Activated T-cell treated with anti-CD3 and anti-CD28 coated beads for 4 hours (primary cell): ENCODE results near the gene RPS6KA2.
A peak's percentile ranks its signal among the peaks of the same experiment; 100 is the strongest.

Source experiments
- DNase-seq: peaks from one replicate; pipeline ENCODE4 v3.0.0-alpha.2; 2020

Gene RPS6KA2

DNA sequence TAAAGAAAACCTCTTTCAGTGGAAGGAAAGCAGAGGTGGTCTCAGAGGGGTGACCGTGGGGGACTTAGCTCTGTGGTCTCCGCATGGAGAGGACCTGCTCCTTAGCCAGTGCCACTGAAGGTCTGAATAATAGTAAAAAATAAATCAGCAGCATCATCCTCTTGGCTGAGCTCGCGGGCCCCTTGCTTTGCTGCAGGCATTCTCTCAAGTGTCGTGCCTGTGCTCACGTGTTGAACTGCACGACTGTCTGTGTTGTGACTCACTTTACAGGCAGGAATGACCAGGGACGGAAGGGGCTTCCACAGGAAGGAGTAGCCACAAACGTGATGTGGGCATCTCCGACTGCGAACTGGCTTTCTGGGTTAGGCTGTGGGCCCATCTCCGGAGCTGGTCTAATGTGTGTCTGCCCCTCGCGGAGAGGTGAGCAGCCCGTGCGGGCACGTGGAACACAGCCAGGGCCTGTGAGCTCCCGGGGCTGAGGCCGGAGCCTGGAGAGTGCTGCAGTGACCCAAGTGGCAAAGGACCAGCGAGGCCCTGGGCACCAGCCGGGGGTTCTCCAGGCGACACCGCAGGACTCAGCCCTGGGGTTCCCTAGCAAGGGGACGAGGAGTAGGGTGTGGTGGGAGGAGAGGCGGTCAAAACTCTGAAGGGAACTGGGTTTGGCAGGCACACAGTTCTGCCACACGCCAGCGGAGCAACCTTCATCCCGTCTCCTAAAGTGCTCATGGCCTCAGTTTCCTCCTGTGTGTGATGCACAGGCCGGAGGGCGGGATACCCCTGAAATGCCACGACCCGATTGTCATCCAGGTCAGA lies 129.8 kb downstream of the RPS6KA2 start:
- no peak for DNase-seq

DNA sequence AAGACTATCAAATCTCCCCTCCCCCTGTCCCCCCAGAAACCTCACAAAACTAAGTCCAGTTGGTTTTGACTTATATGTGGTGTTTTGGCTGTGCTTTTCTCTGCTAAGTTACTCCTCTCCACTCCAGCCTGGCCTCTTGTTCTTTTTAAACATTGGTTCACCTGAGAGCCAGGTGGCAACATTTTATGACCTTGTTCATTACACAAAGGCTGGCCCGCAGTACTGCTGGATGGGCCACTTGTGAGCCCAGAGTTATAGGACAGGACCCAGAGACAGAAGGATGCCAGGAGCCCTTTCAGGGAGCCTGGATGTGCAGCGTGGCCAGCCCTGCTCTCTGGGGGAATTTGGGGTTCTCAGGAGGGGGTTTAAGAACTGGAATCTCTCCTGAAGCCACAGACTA lies 130.6 kb downstream of the RPS6KA2 start:
- no peak for DNase-seq

DNA sequence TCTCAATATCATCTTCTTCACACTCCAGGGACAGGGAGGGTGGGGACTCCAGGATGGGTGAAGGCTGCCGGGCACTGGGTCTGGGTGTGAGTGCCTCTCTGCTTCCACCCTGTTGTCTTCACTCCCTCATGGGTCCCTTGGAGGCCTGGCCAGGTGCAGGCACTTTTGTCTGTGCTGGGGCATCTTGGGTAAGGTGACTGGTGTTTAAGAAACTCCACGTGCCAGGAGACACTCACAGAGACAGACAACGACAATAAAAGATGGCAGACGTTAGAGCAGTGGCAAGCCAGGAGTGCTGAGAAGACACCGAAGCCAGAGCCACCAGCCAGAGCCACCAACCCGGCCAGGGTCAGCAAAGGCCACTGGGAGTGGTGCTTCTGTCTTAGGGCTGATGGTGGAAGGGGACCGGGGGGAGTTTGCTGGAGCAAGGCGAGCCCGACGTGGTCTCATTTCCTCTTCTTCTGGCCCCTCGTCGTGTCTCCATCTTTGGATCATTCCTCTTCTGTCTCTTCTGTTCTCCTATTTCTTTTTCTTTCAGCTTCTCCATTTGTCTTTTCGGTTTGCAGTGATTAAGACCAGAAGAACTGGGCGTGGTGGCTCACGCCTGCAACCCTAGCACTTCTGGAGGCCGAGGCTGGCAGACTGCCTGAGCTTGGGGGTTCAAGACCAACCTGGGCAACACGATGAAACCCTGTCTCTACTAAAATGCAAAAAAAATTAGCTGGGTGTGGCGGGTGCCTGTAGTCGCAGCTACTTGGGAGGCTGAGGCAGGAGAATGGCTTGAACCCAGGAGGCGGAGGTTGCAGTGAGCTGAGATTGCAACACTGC lies 131.3 kb downstream of the RPS6KA2 start:
- DNase-seq, result no peak

DNA sequence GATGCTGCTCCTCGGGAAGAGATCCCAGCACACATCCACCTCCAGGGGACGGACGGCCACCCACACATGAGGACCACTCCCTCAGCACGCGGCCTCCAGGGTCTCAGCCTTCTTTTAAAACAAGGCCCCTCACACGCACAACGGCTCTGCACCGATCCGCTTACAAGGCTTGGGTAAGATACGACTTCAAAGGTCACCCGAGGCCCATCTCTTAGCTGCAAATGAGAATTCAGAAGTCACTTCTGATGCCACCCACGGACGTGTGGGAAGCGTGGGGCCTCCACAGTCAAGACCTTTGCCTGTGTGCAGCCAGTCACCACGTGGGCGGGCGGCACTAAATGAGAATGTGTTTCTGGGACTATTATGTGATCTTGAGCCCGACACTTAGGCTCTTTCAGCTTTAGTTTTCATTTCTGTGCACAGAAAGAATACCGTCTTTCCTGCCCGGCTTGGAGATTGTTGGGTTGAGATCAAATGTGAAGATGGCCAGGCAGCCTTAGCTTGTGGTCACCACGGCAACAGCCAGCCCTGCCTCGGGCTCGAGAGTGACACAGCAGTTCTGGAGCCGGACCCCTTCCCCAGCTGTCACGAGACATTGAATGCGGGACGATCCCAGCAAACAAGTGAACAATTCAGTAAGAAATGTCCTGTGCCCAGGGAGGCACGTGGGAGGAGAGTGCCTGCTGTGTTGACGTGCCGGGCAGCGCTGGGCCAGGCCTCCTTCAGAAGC lies 132.1 kb downstream of the RPS6KA2 start:
- peak; percentile 34 for DNase-seq

DNA sequence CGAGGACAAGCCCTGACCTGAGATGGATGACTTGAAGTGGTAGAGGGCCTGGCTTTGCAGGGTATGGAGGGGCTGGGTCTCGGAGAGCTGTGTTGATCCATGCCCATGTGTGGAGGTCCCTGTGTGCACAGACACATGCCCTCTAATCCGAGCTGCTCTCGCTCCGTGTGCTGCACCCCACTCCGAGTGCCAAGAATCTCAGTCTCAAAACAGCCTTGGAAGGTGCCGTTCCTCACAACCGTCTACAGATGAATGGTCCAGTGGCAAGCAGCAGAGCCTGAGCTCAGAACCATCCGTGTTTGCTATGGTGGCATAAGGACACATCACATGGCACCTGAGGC lies 133.0 kb downstream of the RPS6KA2 start:
- DNase-seq, result no peak

DNA sequence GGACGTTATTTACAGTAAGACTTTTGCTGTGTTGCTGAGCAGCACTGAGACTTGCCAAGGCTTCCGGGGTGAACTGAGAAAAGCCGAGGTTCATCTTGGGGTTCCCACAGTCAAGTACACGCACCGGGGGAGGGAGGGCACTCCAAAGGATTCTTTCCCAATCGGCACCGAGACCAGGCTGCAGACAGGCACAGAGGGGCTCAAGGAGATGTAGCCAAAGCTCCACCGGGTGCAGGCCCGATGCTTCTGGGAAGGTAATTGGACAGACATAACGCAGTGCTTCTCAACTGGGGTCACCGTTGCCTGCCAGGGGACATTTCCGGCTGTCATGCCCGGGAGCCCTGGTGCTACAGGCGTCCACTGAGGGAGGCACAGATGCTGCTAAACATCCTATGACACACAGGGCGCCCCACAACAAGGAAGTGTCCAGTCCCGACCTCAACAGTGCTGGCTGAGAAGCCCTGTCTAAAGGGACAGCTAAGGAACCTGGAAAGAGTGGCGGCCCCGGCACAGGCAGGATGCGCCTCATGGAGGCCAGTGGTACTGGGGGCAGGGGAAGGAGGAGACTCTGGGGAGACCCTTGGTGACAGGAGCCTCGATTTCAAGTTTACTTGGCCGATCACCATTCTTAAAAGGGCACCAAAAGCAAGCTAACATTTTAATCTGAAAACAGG lies 133.5 kb downstream of the RPS6KA2 start:
- DNase-seq, result no peak

DNA sequence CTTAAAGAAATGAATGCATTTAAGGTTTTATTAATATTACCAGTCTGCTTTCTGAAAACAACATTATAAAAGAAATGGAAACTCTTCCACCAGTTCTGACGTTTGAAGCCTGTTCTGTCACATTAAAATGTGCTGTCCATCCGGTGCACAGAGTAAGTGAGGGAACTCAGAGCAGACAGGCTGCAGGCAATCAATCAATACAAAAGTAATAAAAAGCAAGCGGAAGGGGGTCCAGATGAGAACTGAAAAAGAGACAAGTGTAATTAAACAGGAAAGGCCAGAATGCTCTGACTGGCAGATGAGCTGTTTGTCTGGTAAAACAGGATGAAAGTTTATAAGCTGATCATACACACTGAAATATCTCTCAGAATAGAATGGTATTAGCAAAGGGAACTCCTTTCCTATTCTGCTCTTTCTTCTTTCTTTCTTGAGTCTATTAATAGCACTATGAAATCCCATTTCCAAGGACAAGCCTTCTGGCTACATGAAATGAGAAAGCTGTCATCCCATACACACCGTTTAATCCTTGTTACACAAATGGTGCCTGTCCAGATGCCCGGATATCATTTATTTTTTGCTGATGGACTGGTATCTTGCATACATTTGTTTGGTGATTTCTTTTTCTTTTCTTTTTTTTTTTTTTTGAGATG lies 134.8 kb downstream of the RPS6KA2 start:
- DNase-seq, result no peak

DNA sequence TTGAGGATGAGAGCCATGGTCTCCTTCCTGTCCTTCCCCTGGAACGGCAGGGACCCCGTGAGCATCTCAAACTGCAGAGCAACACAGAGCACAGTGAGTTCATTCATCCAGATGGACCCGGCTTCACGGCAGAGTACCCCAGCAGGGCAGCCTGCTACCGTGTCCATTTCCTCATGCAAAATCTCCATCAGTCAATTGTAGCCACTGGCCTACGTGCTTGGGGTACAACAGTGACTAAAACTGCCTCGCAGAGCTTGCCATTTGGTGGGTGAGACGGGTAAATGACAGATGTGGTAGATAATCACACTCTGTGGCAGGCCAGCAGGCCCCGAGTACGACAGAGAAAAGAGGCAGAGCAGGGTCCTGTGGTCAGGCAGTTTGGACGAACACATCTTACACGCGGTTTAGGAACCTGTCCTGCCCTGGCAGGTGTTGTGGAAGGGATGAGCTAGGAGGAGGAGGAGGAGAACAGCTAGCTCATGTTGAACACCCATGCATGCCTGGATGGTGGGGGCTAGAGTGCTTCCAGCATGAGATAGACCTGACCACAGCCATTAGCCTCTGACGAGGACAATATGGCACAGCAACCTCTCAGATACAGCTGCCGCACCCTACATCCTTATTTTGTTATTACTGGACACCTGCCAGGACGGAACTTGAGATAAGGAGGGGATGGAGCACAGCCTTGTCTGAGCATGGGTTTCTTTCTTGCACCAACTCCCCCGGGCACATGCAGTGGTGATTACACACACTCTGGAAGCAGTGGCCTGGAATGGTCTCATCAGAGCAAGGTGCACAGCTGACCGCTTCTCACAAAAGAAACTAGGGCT lies 136.2 kb downstream of the RPS6KA2 start:
- no peak for DNase-seq

DNA sequence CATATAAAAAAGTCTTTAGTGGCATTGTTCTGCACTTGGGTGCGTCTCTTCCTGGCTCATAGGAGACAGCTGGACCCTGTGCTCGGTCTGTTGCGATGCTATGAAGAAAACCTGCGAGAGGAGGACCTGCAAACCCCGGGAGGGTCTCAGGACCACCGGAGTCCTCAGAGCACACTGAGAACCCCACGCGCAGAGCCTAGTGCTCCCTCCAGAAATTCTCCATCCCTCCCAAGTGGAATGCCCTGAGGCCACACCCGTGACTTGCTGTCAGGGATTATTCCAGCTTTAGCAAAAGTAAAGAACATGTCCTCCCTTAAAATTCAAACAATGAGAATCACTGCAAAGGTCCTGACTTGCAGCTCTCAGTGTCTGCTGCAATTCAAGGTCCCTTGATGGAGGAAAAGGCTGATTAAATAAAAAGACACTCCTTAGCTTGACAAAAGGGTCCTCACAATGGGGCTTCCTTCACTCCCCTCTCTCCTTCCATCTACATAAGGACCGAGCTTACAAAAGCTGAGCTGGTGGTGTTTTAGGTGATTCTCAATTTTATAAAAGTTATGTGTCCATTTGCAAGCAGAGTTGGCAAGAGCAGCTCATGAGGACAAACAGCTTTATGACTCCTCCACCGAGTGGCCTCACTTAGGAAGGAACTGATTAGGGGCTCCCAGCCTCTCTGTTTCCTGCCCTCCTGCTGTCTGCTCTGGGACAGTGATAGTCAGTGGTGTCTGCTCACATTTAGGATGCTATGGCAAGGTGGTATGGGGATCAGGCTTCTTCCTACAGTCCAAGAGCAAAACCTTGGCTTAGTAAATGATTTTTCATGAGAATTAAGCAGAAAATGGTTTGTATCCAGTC lies 137.5 kb downstream of the RPS6KA2 start:
- DNase-seq, result no peak

DNA sequence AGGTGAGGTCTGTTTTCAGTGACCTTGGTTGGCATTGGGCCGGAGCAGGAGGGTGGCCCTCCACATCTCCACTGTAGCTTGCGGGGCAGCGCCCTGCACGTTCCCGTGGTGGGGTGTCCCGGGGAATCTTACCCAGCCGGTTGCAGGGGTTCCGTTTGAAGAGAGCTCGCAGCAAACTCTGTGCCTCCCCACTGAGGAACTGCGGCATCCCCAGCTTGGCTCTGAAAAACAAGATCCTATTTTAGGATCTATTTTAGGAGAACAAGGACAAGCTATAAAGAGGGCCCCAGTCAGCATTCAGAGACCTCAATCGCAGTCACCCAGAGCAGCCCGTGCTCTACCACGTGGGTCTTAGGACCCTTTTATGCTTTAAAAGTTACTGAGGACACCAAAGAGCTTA lies 138.3 kb downstream of the RPS6KA2 start:
- DNase-seq, result no peak

DNA sequence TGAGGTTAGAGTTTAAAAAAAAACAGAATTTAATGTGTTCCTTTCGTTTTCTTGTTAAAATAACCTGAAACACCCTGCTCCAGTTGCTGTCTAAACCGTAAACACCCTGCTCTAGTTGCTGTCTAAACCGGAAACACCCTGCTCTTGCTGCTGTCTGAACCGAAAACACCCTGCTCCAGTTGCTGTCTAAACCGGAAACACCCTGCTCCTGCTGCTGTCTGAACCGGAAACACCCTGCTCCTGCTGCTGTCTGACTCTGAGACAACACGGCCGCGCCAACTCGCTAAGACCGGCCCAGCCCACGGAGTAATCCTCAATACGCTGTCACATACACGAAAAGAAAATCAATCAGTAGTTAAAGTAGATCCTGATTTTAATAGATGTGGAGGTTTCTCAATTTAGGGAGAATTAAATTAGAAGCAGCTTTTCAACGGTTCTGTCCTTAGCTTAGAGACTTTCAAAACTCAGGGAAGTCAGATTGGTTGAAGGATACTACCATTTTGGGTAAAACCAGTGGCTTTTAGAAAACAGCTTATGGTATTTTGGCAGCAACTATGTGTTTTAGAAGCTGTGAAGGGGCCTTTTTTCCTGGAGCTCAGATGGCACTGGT lies 138.9 kb downstream of the RPS6KA2 start:
- peak; percentile 63 for DNase-seq

DNA sequence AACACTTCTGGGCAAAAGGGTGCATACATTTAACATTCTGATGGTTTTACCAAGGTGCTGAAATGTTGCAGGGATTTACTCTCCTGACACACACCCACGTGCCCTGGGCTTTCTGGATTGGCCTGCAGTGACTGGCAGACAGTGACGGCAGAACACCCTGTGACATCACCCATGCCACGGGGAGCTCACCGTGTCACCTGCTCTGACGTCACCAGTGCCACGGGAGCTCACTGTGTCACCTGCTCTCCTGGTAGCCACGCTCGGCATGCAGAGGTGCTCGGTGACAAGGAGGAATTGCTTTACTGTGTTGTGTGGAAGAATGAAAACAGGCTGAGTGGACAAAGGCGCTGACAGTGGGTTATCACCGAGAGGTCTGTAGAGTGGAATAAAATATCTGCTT lies 139.9 kb downstream of the RPS6KA2 start:
- no peak for DNase-seq

DNA sequence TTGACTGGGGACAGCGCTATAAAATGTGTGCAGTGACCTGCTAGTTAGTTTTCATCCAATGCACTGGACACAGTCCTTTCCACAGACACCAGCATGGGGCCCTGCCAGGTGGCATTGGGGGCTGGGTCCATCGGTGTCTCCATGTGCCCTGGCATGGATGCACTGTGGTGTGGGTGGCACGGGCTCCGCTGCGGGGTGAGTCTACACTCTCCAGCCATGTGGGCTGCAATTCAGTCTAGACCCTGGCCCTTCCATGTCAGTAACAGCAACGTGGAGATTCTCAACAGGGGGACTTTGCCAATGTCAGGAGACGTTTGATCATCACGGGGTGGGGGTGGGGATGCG lies 140.5 kb downstream of the RPS6KA2 start:
- DNase-seq, result no peak

DNA sequence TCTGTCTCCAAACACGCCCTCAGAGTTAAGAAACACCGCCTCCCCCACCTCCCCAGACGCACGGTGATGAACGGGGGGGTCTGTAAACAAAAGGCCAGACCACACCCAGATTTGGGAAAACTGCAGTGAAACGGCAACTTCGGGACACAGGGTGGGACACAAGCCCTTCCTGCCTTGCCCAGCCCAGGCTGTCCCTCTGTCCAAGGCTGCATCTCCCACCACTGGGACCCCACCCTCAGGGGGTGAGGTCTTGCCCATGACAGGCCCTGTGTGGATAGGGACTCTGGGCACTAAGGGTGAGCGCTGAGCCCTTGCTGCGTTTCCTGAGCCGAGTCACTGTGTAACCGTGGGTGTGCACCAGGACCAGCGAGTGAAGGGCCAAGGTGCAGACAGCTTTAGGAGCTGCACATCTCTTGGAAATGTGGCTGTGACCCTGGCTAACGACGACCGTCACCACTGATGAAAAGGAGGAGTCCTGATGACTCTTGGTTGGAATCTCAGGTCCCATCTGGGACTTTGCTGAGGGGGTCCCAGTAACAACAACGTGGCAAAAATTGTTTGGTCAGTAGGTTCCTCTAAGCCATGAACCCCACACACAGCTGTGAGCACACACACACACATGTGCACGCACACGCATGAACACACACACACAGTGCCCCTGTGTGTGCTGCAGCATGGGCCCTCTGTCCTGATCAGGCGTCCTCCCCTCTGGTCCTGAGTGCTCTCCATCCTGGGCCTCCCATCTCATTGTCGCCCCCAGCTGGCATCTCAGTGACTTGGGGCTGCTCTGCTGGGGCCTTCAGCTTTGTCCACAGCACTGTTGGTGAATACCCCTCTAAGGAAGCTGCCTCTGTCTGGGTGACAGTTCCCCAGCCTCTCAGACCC lies 141.2 kb downstream of the RPS6KA2 start:
- no peak for DNase-seq

DNA sequence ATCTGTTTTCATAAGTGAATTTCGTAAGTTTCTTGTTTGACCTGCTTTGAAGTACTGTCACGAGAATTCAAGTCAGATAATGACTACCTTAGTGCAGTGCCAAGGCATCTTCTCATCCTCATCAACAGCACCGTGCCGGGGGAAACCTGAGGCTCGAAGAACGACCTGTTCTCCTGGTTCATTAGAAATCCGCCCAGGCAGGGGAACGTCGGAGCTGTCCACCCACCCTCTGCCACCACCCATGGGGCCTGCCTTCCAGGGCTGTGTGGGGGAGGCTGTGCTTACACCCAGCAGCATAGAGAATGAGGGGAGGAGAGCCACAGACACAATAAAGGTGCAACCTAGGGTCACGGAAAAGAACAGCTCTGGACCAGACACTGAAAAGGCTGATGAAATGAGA lies 142.2 kb downstream of the RPS6KA2 start:
- DNase-seq, result no peak

DNA sequence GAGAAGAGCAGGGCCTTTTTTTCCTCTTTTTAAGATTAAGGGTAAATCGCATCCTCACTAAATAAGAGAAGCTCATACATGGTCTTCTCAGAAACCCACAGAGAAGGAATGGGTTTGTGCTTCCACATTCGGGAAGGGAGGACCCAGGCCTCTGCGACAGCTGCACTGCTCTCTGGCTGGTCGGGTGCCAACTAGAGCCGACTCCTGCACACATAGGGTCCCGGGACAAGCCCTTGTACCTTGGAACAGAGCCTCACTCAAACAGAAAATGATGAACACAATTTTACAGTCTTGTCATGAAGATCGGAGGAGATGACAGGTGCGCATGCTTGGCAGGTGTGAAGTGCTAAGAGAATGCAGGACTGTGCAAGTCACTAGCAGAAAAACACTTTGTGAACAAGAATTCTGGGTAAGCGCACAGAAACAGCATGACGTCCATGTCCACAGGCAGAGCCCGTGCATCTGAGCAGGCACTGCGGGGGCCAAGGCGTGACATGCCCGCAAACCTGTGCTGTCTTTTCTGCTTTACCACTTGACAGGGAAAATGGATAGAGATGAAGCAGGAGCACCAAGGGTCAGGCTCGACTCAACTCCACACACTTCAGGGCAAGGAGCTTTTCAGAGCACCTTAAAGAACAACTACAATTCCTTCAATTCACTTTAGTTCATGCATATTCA lies 143.3 kb downstream of the RPS6KA2 start:
- DNase-seq, result no peak

DNA sequence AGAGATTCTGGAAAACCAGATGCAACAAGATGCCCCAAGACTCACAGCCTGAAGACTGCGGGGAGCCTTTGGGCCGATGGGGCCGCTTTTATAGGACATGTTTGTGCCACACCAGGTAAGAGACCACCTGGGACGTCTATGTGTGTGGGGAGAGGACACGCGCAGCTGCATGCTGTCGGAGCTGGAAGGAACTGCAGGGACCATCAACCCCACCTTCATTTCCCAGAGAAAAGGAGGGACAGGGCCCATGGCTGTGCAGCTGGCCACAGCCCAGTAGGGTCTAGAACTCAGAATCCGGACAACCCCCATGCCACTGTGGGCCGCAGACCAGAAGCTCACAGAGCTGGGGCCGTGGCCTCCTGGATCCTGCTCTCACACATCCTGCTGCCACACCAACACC lies 144.0 kb downstream of the RPS6KA2 start:
- no peak for DNase-seq

DNA sequence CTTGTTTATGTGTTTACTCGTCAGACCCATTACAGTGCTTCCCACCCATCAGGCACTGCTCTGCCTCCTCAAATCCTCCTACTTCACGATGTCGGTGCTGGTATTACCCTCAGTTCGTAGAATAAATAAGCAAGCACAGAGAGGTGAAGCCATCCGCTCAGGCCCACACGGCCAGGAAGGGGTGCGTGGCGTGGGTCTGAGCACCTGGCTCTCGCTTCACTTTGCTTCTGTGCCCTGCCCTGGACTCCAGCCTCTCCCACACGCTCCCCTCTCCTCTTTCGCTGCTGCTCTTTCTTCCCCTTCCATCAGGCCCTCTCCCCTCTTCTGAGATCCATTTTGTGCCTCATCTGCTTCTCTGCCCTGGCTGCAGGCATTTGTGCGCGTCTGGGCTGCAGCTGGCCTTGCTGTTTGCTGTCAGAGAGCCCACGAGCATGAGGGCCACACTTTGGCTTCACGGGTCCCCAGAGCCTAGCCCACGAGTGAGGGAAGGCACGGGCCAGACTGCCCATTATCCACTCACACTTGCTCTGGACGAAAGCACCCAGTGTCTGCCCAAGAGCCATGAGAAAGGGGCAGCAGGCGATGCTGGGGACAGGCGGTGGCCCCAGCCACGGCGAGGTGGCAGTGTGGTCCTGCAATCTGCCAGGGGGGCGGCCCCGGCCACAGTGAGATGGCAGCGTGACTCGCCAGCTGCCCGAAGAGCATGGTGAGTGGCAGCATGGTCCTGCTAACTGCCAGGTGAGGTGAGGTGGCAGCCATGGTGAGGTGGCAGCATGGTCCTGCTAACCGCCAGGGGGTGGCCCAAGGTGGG lies 148.1 kb downstream of the RPS6KA2 start:
- no peak for DNase-seq
